Glutamatergic neuron (in vitro differentiated cells): ENCODE data around the gene CBFB. TPM values are rescaled to one million over a fixed set of nuclear protein-coding genes. Genes with fewer than 3 reads are reported as not detected.
"Not testable (repeated sequence)": the region's sequence is repeated elsewhere in the genome, so short reads cannot be mapped to it uniquely, and the experiment has no call there.

ENCODE experiments used
- DNase-seq: peaks from one replicate; pipeline ENCODE4 v3.0.0; 2022
- H3K27ac Mint-ChIP-seq: one replicate; pipeline ENCODE4 v1.8.0; 2020; ENCODE audit warnings: mild to moderate bottlenecking, mixed read lengths, inconsistent platforms; ENCODE audit not compliant: unreplicated experiment
- H3K27me3 Mint-ChIP-seq: one replicate; pipeline ENCODE4 v1.8.0; 2020; ENCODE audit warnings: mild to moderate bottlenecking, moderate library complexity, mixed read lengths, inconsistent platforms; ENCODE audit not compliant: unreplicated experiment
- H3K36me3 Mint-ChIP-seq: one replicate; pipeline ENCODE4 v1.8.0; 2020; ENCODE audit warnings: mild to moderate bottlenecking, mixed read lengths, inconsistent platforms; ENCODE audit not compliant: unreplicated experiment
- H3K4me1 Mint-ChIP-seq: one replicate; pipeline ENCODE4 v1.8.0; 2020; ENCODE audit warnings: mild to moderate bottlenecking, low read depth, mixed read lengths, inconsistent platforms; ENCODE audit not compliant: unreplicated experiment
- H3K4me3 Mint-ChIP-seq: one replicate; pipeline ENCODE4 v1.8.0; 2020; ENCODE audit warnings: mild to moderate bottlenecking, mixed read lengths, inconsistent platforms; ENCODE audit not compliant: unreplicated experiment
- H3K9me3 Mint-ChIP-seq: one replicate; pipeline ENCODE4 v1.8.0; 2020; ENCODE audit warnings: mild to moderate bottlenecking, moderate library complexity, mixed read lengths, inconsistent platforms; ENCODE audit not compliant: unreplicated experiment
- total RNA-seq: library from RNA; stranded (reverse); fragmentation: NEBNext Ultra II Directional; extraction: Animal tissue kit (Norgen Biotek cat#: 25700); gene quantifications from one replicate; pipeline ENCODE4 v1.2.1, GENCODE V29; 2021; ENCODE audit not compliant: unreplicated experiment
- TF ChIP-seq, protein P1 (sequence below): fragments of 200-600 bp; sonication (generic); IDR thresholded peaks from one replicate; pipeline ENCODE4 v1.5.0; 2021; ENCODE audit not compliant: partially characterized antibody, unreplicated experiment

The CBFB gene
- total RNA-seq, 1 donor from 2014 or later, result 168 TPM

DNA sequence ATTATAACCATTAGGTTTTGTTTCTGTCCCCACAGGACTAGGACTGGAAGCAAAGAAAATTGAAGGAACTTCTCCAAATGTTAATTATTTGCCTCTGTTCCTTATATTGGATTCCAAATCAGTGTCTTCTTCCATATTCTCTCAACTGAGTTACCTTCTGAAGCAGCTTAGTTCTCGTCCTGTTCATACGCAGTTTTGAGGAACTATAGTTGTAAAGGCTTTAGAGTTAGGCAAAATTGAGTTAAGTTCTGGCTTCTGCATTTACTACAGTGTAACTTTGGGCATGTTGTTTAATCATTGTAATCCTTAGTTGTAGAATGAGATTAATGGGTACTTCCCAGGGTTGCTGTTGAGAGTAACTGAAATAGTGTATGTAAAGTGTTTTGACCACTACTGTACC lies 11.2 kb downstream of the CBFB start:
- DNase-seq, result no peak
- H3K4me1 Mint-ChIP-seq, result peaks cover 38% of the 10 kb centered on the region
- TF ChIP-seq, protein P1, sequence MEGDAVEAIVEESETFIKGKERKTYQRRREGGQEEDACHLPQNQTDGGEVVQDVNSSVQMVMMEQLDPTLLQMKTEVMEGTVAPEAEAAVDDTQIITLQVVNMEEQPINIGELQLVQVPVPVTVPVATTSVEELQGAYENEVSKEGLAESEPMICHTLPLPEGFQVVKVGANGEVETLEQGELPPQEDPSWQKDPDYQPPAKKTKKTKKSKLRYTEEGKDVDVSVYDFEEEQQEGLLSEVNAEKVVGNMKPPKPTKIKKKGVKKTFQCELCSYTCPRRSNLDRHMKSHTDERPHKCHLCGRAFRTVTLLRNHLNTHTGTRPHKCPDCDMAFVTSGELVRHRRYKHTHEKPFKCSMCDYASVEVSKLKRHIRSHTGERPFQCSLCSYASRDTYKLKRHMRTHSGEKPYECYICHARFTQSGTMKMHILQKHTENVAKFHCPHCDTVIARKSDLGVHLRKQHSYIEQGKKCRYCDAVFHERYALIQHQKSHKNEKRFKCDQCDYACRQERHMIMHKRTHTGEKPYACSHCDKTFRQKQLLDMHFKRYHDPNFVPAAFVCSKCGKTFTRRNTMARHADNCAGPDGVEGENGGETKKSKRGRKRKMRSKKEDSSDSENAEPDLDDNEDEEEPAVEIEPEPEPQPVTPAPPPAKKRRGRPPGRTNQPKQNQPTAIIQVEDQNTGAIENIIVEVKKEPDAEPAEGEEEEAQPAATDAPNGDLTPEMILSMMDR, result no peak
- no peaks in the 10 kb centered on the region for H3K36me3 Mint-ChIP-seq
- peak overlapping the region; percentile 1 for H3K27ac Mint-ChIP-seq
- H3K9me3 Mint-ChIP-seq, result peaks cover 12% of the 10 kb centered on the region
- peak overlapping the region; percentile 76 for H3K4me3 Mint-ChIP-seq
- H3K27me3 Mint-ChIP-seq, result peaks cover 3% of the 10 kb centered on the region

DNA sequence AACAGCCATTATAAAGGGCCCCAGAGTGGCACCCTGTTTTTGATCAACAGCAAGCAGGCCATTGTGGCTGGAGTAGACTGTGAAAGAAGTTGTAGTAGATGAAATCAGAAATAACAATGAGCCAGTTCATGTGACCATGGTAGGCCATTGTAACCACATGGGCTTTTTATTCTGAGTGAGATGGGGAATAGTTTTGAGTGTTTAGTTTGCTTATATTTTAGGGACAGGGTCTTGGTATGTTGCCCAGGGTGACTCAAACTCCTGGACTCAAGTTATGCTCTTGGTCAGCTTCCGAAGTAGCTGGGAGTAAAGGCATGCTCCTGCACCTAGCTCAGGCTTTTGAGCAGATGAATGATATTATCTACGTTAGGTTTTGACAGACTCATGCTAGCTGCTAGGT lies 12.0 kb downstream of the CBFB start:
- Mint-ChIP-seq H3K9me3 (peaks cover 11% of the 10 kb centered on the region), H3K36me3 (no peaks in the 10 kb centered on the region), H3K27ac (peak overlapping the region; percentile 1), H3K4me1 (peaks cover 35% of the 10 kb centered on the region), H3K27me3 (peaks cover 3% of the 10 kb centered on the region), H3K4me3 (peak overlapping the region; percentile 62)
- no peak for DNase-seq
- TF ChIP-seq, protein P1, result no peak

DNA sequence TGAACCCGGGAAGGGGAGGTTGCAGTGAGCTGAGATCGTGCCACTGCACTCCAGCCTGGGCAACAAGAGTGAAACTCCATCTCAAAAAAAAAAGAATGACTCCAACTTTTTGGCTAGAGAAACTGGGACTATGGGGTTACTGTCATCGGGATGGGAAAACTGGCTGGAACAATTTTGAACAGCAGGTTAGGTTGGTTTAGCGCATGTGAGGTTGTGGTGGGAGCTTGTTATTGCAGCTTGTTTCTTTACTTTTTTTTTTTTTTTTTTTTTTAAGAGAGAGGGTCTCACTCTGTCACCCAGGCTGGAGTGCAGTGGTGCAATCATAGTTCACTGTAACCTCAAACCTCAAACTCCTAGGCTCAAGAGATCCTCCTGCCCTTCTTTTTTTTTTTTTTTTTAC lies 12.6 kb downstream of the CBFB start:
- not testable (repeated sequence) for H3K27ac Mint-ChIP-seq, H3K9me3 Mint-ChIP-seq, H3K4me3 Mint-ChIP-seq, H3K27me3 Mint-ChIP-seq, DNase-seq, H3K36me3 Mint-ChIP-seq
- peaks cover 35% of the 10 kb centered on the region for H3K4me1 Mint-ChIP-seq

DNA sequence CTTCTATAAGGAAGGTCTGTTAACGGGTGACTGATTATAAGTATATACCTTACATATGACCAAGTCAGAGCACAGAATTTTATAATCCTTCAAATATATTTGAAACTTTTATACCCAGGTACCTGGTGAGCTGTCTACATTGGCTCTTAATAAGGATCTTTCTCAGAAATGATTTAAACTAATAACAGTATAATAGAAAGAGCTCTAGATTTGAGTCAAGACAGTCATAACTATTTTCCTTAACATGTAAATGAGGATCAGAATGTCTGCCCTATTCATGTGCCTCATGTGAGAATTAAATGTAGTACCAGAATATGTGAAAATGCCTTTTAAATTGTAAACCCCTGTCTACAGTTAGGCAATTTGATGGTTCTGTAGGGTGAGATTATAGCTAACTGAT lies 14.5 kb downstream of the CBFB start:
- TF ChIP-seq, protein P1, result no peak
- H3K27ac Mint-ChIP-seq, result no peak overlapping the region
- no peaks in the 10 kb centered on the region for H3K36me3 Mint-ChIP-seq
- no peaks in the 10 kb centered on the region for H3K27me3 Mint-ChIP-seq
- peaks cover 32% of the 10 kb centered on the region for H3K4me1 Mint-ChIP-seq
- DNase-seq, result no peak
- no peak overlapping the region for H3K4me3 Mint-ChIP-seq
- H3K9me3 Mint-ChIP-seq, result peaks cover 4% of the 10 kb centered on the region

DNA sequence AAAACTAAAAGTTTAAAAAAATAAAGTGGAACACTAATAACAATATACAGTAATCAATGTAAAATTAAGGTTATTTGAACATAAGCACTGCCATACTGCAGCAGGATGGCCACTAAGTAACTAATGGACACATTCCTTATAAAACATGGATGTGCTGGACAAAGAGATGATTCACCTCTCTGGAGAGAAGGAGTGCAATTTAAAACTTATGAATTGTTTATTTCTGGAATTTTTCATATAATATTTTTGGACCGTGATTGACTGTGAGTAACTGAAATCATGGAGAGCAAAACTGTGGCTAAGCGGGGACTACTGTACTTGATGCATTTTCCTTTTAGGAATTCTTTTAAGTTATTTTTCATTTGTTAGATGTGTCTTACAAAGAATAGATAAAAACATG lies 21.8 kb downstream of the CBFB start:
- no peaks in the 10 kb centered on the region for H3K27me3 Mint-ChIP-seq
- no peaks in the 10 kb centered on the region for H3K36me3 Mint-ChIP-seq
- H3K4me3 Mint-ChIP-seq, result no peak overlapping the region
- no peak for DNase-seq
- peaks cover 10% of the 10 kb centered on the region for H3K4me1 Mint-ChIP-seq
- H3K27ac Mint-ChIP-seq, result no peak overlapping the region
- TF ChIP-seq, protein P1, result no peak
- H3K9me3 Mint-ChIP-seq, result peaks cover 2% of the 10 kb centered on the region

DNA sequence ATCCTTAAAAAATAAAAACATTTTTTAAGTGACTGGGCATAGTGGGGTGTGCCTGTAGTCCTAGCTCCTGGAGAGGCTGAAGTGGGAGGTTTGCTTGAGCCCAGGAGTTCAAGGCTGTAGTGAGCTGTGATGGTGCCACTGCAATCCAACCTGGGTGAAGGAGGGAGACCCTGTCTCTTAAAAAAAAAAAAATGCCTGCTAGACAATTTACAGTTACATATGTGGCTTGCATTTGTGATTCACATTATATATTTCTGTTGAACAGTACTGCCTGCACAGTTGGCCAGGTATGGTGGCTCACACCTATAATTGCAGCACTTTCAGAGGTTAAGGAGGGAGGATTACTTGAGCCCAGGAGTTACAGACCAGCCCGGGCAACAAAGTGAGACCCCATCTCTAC lies 23.4 kb downstream of the CBFB start:
- H3K27me3 Mint-ChIP-seq, result no peaks in the 10 kb centered on the region
- no peaks in the 10 kb centered on the region for H3K36me3 Mint-ChIP-seq
- DNase-seq, result no peak
- H3K27ac Mint-ChIP-seq, result no peak overlapping the region
- TF ChIP-seq, protein P1, result no peak
- peaks cover 2% of the 10 kb centered on the region for H3K9me3 Mint-ChIP-seq
- H3K4me3 Mint-ChIP-seq, result no peak overlapping the region
- H3K4me1 Mint-ChIP-seq, result peaks cover 11% of the 10 kb centered on the region
